Measurements from ENCODE around the gene EXOC3. TPM values are rescaled to one million over a fixed set of nuclear protein-coding genes. Genes with fewer than 3 reads are reported as not detected.

The EXOC3 gene
- total RNA-seq, 2 donors from 2014 or later = 71.3 to 86.3 TPM

DNA sequence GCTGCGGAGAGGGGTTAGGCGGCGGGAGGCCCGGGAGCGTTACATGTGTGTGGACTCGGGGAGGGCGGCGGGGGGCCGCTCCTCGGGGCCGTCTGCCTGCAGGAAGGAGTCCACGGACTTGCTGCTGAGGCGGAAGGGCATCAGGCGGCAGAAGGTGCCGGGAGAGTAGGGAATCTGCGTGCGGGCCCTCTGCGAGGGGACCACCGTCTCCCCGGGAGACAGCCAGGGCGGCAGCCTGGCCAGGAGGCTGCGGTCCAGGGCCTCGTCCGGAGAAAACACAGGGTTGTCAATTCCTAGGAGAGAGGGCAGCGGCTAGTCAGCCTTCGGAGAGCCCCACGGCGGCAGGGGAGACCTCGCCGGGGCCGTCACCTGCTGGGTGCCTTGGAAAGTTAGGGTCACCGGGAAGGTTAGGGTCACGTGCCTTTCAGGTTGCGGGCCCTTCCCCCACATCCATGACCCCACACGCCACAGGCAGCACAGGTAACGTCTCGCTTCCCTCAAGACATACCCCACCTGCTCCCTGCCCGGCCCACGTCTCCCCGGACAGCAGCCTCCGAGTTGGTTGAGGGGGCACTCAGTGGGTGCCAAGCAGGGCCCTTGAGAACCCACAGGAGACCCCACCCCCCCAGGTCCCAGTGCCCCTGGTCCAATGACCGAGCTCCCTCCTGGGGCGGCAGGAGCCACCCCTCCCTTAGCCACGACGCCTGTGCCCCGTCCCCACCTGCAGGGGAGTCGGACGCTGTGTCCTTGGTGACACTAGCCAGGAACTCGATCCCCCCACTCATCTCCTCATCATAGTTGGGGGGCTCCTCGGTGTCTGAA is 32.1 kb downstream of the EXOC3 start:
- no peak overlapping the region for H3K27ac Mint-ChIP-seq
- DNase-seq (peak in 1 of 3 donors; percentile 21), ATAC-seq (no peak)
- no peaks in the 10 kb centered on the region for H3K9me3 ChIP-seq (ENCODE audit: control insufficient read depth, low read length, poor library complexity, severe bottlenecking)
- H3K4me3 Mint-ChIP-seq = peak overlapping the region; percentile 97
- no peaks in the 10 kb centered on the region for H3K36me3 Mint-ChIP-seq (ENCODE audit: low read depth)
- H3K4me1 Mint-ChIP-seq = peaks cover 10% of the 10 kb centered on the region
- H3K27me3 Mint-ChIP-seq = peaks cover 20% of the 10 kb centered on the region

DNA sequence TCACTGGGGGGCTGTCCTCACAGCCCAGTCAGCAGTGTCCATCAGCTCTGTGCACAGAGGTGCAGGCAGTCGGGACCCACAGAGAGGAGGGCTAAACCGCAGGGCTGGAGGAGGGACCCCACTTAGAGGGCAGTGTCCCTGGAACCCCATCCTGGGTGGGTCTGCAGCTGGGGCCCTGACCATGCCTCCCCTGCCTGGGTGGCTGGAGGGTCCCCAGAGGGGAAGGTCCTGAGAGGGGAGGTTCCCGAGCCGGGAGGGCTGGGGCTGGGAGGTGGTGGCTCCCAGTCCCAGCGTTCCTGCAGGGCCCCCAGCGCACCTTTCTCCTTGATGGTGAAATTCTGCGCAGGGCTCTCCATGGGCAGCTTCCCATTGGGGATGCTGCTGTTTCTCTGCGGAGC is 32.7 kb downstream of the EXOC3 start:
- Mint-ChIP-seq H3K36me3 (ENCODE audit: low read depth) (no peaks in the 10 kb centered on the region), H3K27me3 (peaks cover 25% of the 10 kb centered on the region), H3K4me3 (peak overlapping the region; percentile 68), H3K4me1 (peaks cover 10% of the 10 kb centered on the region), H3K27ac (no peak overlapping the region)
- no peaks in the 10 kb centered on the region for H3K9me3 ChIP-seq (ENCODE audit: control insufficient read depth, low read length, poor library complexity, severe bottlenecking)
- peak in 1 of 3 donors; percentile 7 for DNase-seq
- no peak for ATAC-seq

DNA sequence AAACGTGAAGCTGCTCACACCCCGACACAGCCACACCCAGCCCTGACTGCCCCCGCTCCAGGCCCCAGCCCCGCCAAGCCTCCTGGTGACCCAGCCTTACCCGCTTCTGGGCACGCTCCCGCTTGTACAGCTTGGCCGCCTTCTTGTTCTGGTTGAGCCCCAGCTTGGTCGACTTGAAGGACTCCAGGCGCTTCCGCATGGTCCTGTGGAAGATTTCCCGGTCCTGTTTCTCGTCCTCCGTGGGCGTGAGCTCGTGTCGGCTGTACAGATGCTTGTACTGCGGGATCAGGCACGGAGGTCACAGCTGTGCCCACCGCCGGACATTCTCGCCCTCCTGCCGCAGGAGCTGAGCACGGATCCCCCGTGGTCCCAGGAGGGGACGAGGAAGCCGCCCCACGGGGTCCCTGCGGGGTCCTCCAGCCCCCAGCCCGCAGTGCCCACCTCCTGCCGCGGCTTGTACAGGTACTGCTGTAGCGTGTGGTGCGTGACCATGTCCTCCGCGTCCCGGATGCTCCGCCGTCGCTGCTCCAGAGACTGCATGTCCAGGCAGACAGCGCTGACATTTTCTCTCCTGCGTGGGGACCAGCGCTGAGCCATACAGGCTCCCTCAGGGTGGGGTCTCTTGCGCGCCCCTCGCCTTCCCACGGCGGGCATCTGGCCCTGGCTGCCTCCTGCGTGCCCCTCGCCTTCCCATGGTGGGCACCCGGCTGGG is 33.3 kb downstream of the EXOC3 start:
- no peak for ATAC-seq
- peaks cover 10% of the 10 kb centered on the region for H3K4me1 Mint-ChIP-seq
- H3K9me3 ChIP-seq (ENCODE audit: control insufficient read depth, low read length, poor library complexity, severe bottlenecking) = no peaks in the 10 kb centered on the region
- H3K27ac Mint-ChIP-seq = no peak overlapping the region
- no peaks in the 10 kb centered on the region for H3K36me3 Mint-ChIP-seq (ENCODE audit: low read depth)
- H3K27me3 Mint-ChIP-seq = peaks cover 27% of the 10 kb centered on the region
- peak overlapping the region; percentile 3 for H3K4me3 Mint-ChIP-seq
- DNase-seq = peak in 1 of 3 donors; percentile 7

DNA sequence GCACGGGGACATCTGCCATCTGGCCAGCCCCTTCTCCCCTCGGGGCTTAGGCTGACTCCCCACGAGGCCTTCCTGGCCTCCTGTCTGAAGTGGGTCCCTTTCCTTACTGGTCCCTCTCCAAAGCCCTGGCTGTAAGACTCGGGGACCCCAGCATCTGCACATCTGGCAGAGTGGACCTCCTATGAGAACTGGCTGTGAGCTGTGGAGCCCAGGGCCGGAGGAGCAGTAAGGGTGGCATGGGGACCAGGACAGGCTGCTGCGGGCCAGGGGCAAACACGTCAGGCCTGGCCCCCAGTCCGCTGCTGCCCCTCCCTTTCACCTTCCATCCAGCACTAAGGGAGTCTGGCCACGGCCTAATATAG is 33.8 kb downstream of the EXOC3 start:
- H3K4me3 Mint-ChIP-seq = peak overlapping the region; percentile 47
- H3K27ac Mint-ChIP-seq = no peak overlapping the region
- no peak for DNase-seq
- peaks cover 30% of the 10 kb centered on the region for H3K27me3 Mint-ChIP-seq
- H3K9me3 ChIP-seq (ENCODE audit: control insufficient read depth, low read length, poor library complexity, severe bottlenecking) = no peaks in the 10 kb centered on the region
- H3K36me3 Mint-ChIP-seq (ENCODE audit: low read depth) = no peaks in the 10 kb centered on the region
- ATAC-seq = no peak
- peaks cover 8% of the 10 kb centered on the region for H3K4me1 Mint-ChIP-seq

DNA sequence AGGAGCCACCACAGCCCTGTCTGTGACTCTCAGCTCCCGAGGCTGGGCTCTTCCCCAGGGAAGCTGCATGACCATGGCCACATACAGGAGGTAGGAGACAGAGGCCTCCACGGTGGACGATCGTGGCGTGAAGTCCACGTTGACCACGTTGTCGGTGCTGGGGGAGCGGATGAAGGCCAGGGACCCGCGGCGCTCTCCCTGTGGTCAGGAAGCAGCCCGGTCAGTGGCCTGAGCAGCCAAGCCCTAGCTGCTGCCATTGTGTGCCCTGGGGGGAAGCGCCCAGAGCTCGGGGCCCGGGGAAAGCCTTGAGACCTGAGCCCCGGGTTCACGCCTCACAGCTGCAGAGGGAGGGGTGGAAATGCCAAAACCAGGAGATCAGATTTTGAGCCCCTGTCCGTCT is 34.3 kb downstream of the EXOC3 start:
- peaks cover 30% of the 10 kb centered on the region for H3K27me3 Mint-ChIP-seq
- no peak overlapping the region for H3K27ac Mint-ChIP-seq
- no peak overlapping the region for H3K4me3 Mint-ChIP-seq
- DNase-seq (no peak), ATAC-seq (no peak)
- H3K9me3 ChIP-seq (ENCODE audit: control insufficient read depth, low read length, poor library complexity, severe bottlenecking) = no peaks in the 10 kb centered on the region
- H3K4me1 Mint-ChIP-seq = peaks cover 5% of the 10 kb centered on the region
- H3K36me3 Mint-ChIP-seq (ENCODE audit: low read depth) = no peaks in the 10 kb centered on the region

DNA sequence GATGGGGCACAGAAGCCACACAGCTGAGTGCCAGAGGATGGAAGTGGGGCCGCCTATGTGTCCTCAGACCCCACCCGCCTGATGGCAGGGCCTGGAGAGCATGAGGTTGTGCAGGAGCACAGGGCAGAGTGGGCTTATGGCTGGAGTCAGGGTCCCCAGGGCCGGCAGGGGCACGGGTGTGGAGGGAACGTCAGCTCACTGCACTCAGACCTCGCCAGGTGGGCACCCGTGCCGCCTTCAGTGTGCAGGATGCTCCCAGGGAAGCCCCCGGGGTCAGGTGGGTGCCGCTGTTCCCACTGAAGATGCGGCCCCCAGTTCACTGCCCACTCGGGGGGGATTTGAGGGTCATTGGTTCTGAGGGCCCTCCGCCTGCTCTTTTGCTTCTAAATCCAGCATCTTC is 34.9 kb downstream of the EXOC3 start:
- no peaks in the 10 kb centered on the region for H3K36me3 Mint-ChIP-seq (ENCODE audit: low read depth)
- DNase-seq (no peak), ATAC-seq (no peak)
- peaks cover 5% of the 10 kb centered on the region for H3K4me1 Mint-ChIP-seq
- H3K27me3 Mint-ChIP-seq = peaks cover 30% of the 10 kb centered on the region
- H3K4me3 Mint-ChIP-seq = no peak overlapping the region
- H3K27ac Mint-ChIP-seq = no peak overlapping the region
- H3K9me3 ChIP-seq (ENCODE audit: control insufficient read depth, low read length, poor library complexity, severe bottlenecking) = no peaks in the 10 kb centered on the region

DNA sequence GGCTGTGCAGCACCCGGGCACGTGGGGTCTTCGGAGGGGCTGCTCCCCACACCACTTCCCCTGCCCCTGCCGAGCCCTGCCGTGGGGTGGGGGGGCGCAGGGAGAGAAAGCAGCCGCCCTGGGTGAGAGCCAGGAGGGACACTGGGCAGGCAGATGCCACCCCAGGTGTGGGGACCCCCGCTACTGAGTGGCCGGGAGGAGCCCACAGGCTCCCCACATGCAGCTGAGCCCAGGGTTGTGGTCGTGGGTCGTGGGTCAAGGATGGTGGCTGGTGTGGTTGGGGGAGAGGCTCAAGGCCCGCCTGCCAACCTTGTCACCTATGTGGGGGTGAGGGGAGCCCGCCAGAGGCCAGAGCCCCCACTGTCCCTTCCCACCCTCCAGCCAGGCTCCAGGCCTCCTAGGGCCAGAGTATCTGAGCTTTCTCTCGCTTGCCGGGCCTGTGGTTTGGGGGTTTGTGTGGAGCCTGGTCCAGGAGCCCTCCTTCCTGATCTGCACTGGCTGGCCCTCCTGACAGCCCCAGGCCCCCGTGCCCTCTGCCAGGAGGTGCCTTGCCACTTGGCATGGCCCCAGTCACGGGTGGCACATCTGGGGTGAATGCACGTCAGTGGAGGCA is 35.5 kb downstream of the EXOC3 start:
- H3K9me3 ChIP-seq (ENCODE audit: control insufficient read depth, low read length, poor library complexity, severe bottlenecking) = no peaks in the 10 kb centered on the region
- Mint-ChIP-seq H3K36me3 (ENCODE audit: low read depth) (no peaks in the 10 kb centered on the region), H3K27me3 (peaks cover 30% of the 10 kb centered on the region), H3K27ac (no peak overlapping the region), H3K4me3 (no peak overlapping the region), H3K4me1 (peaks cover 5% of the 10 kb centered on the region)
- DNase-seq (no peak), ATAC-seq (no peak)

DNA sequence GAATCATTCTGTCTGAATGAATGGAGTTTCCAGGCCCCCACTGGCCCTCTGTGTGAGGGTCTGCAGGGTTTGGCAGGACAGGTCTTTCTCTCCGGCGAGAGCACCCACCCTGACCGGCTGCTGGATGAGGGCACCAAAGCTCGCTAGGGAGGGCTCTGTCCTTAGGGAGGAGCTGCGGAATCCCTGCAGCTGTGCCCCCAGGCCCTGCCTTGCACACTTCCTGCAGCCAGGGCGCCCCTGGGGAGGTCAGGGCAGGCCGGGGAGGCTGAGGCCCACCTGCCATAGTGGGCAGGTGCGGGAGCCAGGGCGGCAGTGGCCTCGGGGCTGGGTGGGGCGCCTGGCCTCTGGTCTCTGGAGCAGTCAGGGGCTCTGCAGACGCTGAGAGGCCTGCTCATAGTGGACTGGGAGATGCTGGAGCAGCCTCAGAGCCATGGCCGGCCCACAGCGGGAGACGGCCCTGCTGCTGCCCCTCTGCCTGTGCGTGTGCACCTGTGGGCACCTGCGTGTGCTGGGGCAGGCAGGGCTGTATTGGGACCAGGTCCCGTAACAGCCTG is 36.1 kb downstream of the EXOC3 start:
- peaks cover 2% of the 10 kb centered on the region for H3K4me1 Mint-ChIP-seq
- no peak overlapping the region for H3K4me3 Mint-ChIP-seq
- H3K9me3 ChIP-seq (ENCODE audit: control insufficient read depth, low read length, poor library complexity, severe bottlenecking) = no peaks in the 10 kb centered on the region
- ATAC-seq (no peak), DNase-seq (no peak)
- peaks cover 30% of the 10 kb centered on the region for H3K27me3 Mint-ChIP-seq
- H3K27ac Mint-ChIP-seq = no peak overlapping the region
- no peaks in the 10 kb centered on the region for H3K36me3 Mint-ChIP-seq (ENCODE audit: low read depth)

DNA sequence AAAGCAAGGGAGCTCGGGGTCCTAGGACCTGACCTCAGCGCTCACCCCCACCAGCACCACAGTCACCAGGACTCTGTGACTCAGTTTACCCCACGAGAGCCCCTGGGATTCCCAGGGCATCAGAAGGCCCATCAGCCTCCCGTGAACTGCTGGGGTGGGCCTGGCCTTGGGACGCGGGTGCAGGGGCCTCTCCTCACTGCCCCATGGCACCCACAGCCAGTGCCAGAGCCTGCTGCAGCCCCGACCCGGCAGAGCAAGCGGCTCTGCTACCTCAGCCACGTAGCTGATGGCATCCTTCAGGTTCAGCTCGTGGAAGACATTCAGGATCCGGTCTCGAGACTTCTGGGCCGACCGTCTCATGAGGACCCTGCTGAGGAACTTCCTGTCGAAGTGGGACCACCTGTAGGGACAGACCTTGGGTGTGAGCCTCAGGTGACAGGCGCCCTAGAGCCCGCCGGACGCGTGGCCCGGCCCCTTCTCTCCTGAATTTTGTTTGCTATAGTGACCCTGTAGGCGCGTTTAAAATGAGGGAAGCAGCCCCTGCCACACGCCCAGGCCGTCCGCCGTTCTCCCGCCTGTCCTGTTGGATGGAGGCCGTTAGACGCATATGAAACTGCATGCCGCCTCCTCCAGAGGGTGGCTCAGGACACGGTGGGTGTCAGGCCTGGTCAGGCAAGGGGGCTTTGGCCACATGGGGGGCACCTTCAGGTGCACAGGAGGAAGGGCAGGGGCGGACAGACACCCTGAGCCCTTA is 36.8 kb downstream of the EXOC3 start:
- Mint-ChIP-seq H3K4me1 (peaks cover 1% of the 10 kb centered on the region), H3K36me3 (ENCODE audit: low read depth) (no peaks in the 10 kb centered on the region), H3K27me3 (peaks cover 30% of the 10 kb centered on the region), H3K4me3 (no peak overlapping the region), H3K27ac (no peak overlapping the region)
- no peaks in the 10 kb centered on the region for H3K9me3 ChIP-seq (ENCODE audit: control insufficient read depth, low read length, poor library complexity, severe bottlenecking)
- no peak for ATAC-seq
- no peak for DNase-seq

DNA sequence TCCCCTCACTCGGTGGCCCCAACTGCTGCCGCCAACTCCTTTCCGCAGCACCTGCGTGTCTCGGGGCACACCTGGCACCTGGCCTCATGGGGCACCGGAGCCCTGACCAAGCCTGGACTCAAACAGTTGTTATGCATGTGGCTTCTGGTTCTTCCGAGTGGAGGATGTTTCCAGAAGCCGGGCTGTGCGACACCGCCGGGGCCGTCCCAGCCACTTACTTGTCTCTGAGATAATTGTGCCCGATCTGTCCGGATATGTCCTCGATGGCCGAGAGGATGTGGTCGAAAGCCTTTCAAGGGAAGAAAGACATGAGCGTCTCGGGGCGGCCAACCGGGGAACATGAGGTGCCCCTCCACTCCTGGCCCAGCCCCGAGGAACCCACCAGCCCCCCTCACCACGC is 38.4 kb downstream of the EXOC3 start:
- DNase-seq (no peak), ATAC-seq (no peak)
- Mint-ChIP-seq H3K27me3 (peaks cover 24% of the 10 kb centered on the region), H3K4me1 (no peaks in the 10 kb centered on the region), H3K27ac (no peak overlapping the region), H3K36me3 (ENCODE audit: low read depth) (no peaks in the 10 kb centered on the region), H3K4me3 (no peak overlapping the region)
- H3K9me3 ChIP-seq (ENCODE audit: control insufficient read depth, low read length, poor library complexity, severe bottlenecking) = no peaks in the 10 kb centered on the region

DNA sequence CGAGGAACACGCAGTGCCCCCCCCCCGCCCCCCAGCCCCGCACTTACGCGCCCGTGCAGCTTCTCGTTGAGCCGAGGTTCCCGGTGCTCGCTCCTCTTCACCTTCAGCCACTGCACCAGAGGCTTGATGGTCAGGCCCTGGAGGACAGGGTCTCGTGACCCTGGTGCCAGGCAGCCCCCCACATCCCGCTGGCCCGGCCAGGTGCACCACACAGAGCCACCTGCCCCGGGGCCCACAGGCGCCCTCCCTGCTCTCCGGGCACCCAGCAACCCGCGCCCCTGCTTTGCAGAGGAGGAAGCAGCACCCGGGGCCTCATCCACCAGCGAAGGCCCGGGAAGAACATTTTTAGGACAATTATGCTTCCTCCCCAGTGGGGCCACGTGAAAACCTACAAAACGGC is 39.0 kb downstream of the EXOC3 start:
- H3K27me3 Mint-ChIP-seq = peaks cover 21% of the 10 kb centered on the region
- no peak overlapping the region for H3K4me3 Mint-ChIP-seq
- H3K4me1 Mint-ChIP-seq = no peaks in the 10 kb centered on the region
- ATAC-seq (no peak), DNase-seq (no peak)
- H3K36me3 Mint-ChIP-seq (ENCODE audit: low read depth) = no peaks in the 10 kb centered on the region
- H3K9me3 ChIP-seq (ENCODE audit: control insufficient read depth, low read length, poor library complexity, severe bottlenecking) = no peaks in the 10 kb centered on the region
- H3K27ac Mint-ChIP-seq = no peak overlapping the region

DNA sequence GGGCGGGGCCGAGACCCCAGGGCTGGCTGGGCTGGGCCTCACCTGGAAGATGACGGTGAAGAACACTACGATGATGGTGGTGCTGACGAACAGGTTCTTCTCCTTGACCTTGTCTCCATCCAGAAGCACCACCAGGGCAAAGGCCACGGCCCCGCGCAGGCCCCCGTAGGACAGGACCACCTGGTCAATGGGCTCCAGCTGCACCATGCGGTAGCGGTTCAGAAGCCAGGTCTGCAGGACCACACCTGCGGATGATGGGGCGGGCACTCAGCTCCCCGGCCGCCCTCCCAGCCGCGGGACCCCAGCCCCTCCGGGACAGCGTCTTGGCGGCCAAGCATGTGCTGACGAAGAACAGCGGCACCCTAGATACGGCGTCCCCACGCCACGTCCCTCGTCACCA is 39.5 kb downstream of the EXOC3 start:
- ATAC-seq = no peak
- no peak for DNase-seq
- Mint-ChIP-seq H3K36me3 (ENCODE audit: low read depth) (no peaks in the 10 kb centered on the region), H3K27ac (no peak overlapping the region), H3K27me3 (peaks cover 16% of the 10 kb centered on the region), H3K4me1 (no peaks in the 10 kb centered on the region), H3K4me3 (no peak overlapping the region)
- no peaks in the 10 kb centered on the region for H3K9me3 ChIP-seq (ENCODE audit: control insufficient read depth, low read length, poor library complexity, severe bottlenecking)

DNA sequence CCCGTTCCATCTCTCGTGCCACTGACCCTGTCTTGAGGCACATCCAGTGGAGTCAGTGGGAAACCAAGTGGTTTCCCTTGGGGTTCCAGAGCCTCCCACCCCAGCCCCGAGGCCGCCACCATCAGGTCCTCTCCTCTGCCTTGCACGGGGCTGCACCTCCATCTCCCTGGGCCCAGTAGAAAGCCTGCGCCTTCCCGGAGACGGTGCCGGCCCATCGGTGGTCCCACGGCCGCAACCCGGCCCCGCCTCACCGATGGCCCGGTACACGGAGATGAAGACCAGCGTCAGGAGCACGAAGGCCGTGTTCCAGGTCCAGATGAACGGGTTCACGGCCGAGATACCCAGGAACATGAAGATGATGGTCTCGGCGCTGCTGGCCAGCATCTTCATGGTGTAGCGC is 40.0 kb downstream of the EXOC3 start:
- DNase-seq (no peak), ATAC-seq (no peak)
- no peaks in the 10 kb centered on the region for H3K9me3 ChIP-seq (ENCODE audit: control insufficient read depth, low read length, poor library complexity, severe bottlenecking)
- Mint-ChIP-seq H3K4me1 (no peaks in the 10 kb centered on the region), H3K27me3 (peaks cover 12% of the 10 kb centered on the region), H3K4me3 (no peak overlapping the region), H3K27ac (no peak overlapping the region), H3K36me3 (ENCODE audit: low read depth) (no peaks in the 10 kb centered on the region)

Measured in T-helper 17 cell (primary cell).